GM21381 (cell line): Measurements from ENCODE around the gene DSCAML1.

ENCODE experiments used
- ATAC-seq: cut with Tn5 transposase; IDR thresholded peaks from one replicate; pipeline ENCODE4 v1.9.1; 2021; ENCODE audit warnings: mild to moderate bottlenecking, moderate library complexity; ENCODE audit not compliant: unreplicated experiment

The DSCAML1 gene

GRCh38 chr11:117481036-117481435 lies 316.0 kb downstream of the DSCAML1 start:
- no peak for ATAC-seq

- ATAC-seq: no peak
Measured at GRCh38 chr11:117480221-117480620, 316.8 kb downstream of the DSCAML1 start.

GRCh38 chr11:117479372-117479771 lies 317.6 kb downstream of the DSCAML1 start:
- no peak for ATAC-seq

- ATAC-seq: no peak
Measured at GRCh38 chr11:117478926-117479325, 318.1 kb downstream of the DSCAML1 start.

- ATAC-seq: no peak
Measured at GRCh38 chr11:117478126-117478860, 318.7 kb downstream of the DSCAML1 start.

- no peak for ATAC-seq
Measured at GRCh38 chr11:117477721-117478120, 319.3 kb downstream of the DSCAML1 start.

- ATAC-seq: no peak
Measured at GRCh38 chr11:117476531-117477142, 320.4 kb downstream of the DSCAML1 start.

GRCh38 chr11:117475716-117476530 lies 321.1 kb downstream of the DSCAML1 start:
- ATAC-seq: no peak

GRCh38 chr11:117473481-117474091 lies 323.4 kb downstream of the DSCAML1 start:
- no peak for ATAC-seq

GRCh38 chr11:117471776-117472175 lies 325.2 kb downstream of the DSCAML1 start:
- ATAC-seq: no peak

GRCh38 chr11:117470576-117470975 lies 326.4 kb downstream of the DSCAML1 start:
- no peak for ATAC-seq

GRCh38 chr11:117468888-117469287 lies 328.1 kb downstream of the DSCAML1 start:
- ATAC-seq: no peak

- no peak for ATAC-seq
Measured at GRCh38 chr11:117467770-117468169, 329.2 kb downstream of the DSCAML1 start.

- ATAC-seq: no peak
Measured at GRCh38 chr11:117466966-117467365, 330.1 kb downstream of the DSCAML1 start.

GRCh38 chr11:117465236-117465997 lies 331.6 kb downstream of the DSCAML1 start:
- ATAC-seq: no peak

- no peak for ATAC-seq
Measured at GRCh38 chr11:117464778-117465177, 332.2 kb downstream of the DSCAML1 start.

GRCh38 chr11:117462864-117463247 lies 334.2 kb downstream of the DSCAML1 start:
- no peak for ATAC-seq

GRCh38 chr11:117462183-117462863 lies 334.7 kb downstream of the DSCAML1 start:
- no peak for ATAC-seq

- ATAC-seq: no peak
Measured at GRCh38 chr11:117461396-117462182, 335.4 kb downstream of the DSCAML1 start.
